Amniotic stem cell (primary cell): ENCODE results near the gene DHRS9.
"Not testable (repeated sequence)": the region's sequence is repeated elsewhere in the genome, so short reads cannot be mapped to it uniquely, and the experiment has no call there.

Experiments used
- DNase-seq: peaks from one replicate; lab custom pipeline; 2025; lab: John Stamatoyannopoulos, UW

Gene DHRS9

GRCh38 chr2:169095621-169096105 is 26.3 kb downstream of the DHRS9 start:
- DNase-seq, result peak; percentile 52

DNA sequence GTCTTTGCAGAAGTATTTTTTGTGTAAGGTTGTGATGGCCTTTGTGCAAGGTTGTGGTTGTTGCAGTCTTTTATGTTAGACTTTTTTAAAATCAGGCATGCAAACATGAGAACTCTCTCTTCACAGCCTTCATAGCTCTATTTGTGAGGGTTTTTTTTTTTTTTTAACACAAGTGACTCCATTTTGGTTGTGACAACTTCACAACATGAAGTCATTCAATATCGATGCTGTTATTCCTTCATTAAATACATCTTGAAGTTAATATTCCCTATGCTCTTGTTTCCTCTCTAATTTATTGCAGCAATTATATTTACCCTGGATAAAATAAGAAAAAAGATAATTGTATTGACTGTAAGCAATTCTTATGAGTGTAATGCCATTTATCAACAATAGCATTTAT is 35.5 kb downstream of the DHRS9 start:
- no peak for DNase-seq

DNA sequence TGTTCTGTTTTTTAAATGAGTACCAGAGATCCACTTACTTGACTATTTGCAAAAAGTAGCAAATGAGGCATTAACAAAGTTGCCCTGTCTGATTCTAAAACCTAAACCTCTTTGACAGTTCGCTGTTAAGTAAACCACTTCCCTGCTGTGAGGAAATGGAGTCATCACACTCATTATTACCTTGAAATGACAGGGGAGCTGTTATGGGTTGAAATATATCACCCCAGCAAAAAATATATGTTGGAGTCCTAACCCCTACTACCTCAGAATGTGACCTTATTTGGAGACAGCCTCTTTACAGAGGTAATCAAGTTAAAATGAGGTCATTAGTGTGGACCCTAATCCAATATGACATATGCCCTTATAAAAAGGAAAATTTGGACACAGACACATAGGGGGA is 36.1 kb downstream of the DHRS9 start:
- no peak for DNase-seq

DNA sequence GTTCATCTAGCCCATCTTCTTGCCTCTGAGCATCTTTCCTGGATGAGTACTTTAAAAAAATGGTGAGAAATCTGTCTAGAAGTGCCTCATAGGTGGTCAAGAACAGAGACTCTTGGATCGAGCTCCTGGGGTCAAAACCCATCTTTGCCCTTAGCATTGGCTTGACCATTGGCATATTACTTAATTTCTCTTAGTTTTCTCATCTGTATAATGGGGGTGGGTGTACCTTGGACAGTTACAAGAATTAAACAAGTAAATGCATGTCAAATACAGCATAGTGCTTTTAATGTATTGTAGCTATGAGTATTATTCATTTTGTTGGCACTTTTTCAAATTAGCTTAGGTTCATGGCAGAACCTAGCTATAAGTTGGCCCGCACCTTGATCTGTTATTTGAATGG is 36.8 kb downstream of the DHRS9 start:
- no peak for DNase-seq

DNA sequence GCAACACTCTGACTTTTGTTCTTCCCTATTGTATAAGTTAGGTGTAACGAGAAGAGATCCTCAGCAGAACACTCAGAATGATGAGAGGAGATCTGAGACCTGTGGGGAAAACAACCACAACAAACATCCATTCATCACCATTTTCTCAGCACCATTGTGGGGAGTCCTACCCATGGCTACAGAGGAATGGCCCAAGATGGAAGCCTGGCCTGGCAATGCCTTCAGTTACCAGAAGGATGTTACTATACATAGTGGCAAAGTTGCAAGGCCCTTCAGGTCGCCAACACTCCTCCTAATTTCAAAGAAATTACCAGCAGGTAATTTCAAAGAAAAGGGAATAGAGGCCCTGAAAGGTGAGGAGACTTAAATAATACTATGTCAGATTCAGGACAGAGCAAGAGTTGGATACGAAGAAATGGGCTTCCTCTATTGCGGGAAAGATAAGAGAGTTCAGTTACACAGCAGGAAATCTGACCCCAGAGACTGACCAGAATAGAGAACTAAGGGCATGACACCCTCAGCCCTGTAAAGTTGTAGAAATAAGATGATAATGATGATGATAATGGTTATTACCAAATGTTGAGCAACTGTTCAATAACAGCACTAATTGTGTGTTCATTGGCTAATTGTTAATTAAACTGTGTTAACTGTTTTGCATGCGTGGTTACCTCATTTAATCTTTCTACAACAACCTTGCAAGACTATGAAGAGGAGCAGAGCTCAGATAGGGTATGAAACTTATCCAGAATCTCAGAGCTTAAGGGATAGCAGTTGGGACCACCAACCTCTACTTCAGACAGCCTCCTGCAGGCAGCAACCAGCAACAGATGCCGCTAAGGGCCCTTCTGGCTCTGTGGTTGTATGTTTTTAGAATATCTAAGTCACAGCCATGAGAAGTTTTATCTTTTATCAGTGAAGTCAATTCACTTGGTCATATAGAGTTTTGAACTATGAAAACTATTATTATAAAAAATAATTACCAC is 37.5 kb downstream of the DHRS9 start:
- DNase-seq, result no peak

DNA sequence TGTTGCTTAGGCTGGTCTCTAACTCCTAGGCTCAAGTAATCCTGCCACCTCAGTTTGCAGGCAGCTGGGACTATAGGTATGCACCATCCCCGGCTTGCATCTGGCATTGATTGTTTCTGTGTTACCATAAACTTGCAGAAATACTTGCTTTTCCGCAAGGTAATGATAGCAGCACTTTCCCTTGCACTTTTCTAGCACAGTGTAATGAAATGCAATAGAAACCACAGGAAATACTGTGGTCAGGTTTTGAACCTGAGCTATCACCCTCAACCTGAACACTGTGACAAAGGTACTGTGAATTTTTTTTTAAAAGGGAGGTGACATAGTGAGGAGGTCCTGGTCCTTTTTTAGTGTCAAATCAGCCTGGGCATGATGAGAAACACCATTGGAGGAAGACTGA is 38.3 kb downstream of the DHRS9 start:
- no peak for DNase-seq

DNA sequence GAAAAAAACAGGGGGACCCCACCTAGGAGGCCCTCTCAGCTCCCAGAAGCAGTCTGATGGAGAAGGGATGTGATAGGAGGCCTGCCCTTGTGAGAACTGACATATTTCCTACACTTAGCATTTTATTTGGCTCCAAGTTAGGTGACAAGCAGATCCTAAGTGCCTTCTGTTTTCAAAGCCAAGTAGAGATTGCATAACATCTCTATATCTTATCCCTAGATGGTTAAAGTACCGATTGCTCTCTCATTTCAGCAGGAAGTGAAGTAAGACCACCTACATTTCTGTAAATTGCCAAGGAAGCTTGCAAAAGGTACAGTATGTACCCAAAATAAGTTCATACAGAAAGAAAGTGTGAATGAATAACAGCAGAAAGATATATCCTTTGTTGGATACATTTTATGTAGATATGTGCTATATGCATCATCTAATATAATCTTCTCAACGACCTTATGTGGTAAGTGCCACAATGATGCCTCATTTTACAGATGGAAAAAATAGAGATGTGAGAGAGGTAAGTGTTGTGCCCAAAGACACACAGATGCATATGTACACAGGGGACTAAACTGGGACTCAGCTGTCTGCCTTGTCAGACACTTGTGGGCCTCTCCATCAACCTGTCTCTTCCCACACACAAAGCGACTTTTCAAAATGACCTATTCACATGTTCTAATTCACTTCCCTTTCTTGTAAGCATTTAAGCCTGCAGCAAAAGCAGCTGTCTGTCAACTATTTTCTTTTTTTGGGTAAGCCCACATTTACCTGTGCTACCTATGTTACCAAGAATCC is 38.9 kb downstream of the DHRS9 start:
- DNase-seq, result no peak

DNA sequence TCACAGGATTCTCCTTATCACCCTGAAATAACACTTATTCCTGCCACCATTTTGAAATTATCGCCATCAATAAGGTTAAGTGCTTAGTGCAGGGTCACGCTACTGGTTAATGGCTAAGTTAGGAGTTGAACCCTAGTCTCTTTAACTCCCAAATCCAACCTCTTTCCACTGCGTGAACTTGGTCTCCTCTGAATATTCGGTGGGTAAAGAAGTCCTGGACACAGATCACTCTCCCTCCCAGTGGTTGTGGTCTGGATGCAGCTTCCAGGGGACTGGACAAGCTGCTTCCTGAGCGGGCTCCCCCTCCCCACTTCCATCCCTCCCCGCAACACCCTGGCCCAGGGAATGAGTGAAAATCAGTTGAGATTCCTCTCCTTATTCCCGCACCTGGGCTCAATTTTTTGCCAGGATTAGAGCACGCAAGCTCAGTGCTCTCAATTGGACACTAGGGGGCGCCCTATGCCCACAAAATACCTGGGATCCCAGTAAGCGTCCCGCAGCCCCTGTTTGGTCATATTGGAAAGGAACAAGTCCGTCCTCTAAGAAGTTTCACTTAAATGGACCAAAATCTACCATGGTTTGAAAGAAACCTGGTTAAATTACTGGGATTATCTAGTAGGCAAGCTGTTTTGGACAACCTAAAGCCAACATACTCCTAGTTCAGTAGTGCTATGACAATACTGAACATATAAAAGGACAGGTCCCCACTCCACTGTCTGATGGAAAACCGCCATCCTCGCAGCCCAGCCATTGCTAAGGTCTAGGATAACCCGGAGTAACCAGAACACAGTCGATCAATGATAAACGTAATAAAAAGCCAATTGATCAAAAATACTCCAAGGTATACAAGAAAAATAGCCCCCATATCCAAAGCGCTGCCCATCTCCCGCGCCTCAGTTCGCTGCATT is 40.4 kb downstream of the DHRS9 start:
- DNase-seq, result peak; percentile 52

- DNase-seq, result no peak
Measured at GRCh38 chr2:169110419-169110818, 41.1 kb downstream of the DHRS9 start.

DNA sequence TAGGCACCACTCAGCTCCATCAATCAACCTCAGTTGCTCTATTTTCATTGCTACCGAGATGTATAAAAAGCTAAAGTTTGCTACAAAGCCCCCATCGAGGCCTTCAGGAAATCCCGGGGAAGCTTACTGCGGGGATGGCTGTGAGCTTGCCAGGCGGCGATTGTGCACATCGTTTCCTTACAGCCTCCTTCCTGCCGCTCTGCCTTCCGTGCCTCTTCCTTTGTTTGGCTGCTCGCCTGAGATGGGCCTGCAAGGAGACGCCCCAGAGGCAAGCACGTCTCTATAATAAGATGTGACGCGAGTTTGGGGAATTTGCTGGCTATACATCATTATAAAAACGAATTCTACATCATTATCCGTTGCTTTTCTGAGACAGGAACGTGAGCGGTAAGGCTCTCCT is 41.6 kb downstream of the DHRS9 start:
- no peak for DNase-seq

GRCh38 chr2:169112841-169113240 is 43.5 kb downstream of the DHRS9 start:
- no peak for DNase-seq

DNA sequence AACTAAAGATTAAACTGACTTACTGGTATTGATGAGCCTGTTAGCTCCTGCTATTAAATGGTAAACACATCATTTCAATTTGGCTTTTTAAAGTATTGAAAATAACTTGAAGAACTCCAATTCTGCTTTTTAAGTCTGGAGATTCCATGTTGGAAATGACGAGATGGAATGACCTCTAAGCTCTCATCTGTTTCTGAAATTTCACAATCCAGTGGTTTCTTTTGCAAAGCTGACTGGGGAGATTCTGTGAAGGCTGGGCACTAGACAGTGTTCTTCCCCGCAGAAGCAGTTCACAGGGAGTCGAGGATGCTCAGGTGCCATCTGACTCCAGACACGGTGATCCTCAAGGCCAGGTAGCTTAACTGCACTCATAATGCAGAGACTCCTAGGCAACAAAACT is 44.7 kb downstream of the DHRS9 start:
- no peak for DNase-seq

GRCh38 chr2:169116327-169116726 is 47.0 kb downstream of the DHRS9 start:
- no peak for DNase-seq

DNA sequence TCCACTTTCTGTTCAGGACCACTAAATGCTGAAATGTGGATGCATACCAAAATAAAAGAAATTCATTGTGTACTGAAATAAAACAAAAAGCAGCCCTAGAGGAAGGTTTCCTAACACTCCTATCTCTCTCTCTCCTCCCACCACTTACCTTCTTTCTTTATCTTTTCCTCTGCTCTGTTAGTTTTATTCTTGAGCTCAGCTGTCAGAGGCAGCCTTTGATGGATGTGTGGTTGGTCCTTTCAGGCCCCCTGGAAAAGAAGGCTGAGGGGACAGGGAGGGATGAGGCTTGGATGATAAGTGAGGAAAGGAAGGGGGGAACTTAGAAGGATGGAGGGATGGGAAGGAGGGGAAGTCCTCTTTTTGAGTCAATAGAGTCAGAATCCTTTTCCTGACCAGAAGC is 47.6 kb downstream of the DHRS9 start:
- DNase-seq, result no peak

DNA sequence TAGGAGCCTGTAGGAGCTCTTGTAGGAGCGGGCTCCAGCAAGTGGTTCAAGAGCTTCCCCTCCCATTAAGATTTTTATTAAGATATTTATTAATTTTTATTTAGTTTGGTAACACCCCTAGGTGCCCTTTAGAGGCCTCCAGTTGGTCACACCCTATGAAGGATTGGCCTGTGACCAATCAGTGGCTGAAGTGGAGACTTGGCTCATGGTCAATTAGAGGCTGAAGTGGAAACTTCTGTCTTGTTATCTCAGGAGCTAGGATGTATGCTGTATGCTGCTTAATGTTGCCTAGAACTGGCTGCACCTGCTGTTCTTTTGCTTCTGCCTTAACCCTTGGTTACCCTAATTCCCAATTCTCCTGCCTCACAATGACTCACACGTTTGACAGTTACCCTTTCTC is 48.7 kb downstream of the DHRS9 start:
- DNase-seq, result no peak

DNA sequence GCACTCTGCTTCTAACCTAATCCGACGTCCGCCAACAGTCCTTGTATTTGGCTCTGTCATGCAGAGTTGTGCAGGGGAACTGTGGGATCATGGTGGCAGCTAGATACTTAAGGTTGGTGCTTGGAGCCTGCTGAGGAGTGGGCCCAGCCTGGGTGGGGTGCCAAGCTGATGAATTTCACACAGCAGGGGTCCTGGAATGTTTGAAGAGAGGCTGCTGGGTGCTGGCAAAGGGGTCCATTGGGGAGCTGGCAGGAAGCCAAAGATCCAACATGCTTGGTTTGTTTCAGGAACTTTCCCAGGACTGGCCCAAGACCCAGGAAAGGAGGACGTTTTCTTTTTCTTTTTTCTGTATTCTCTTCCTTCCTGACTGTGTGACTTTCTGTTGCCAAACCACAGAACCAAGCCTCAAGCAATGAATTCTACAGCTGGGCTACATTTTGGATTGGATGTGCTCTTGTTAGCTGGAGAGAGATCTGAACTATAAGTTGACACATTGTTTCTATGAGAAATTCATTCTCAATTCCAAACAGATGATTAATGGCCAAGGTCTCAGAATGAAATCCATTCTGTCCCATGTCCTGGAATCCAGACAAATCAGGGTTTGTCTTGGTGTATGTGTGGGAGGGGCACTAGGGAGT is 49.9 kb downstream of the DHRS9 start:
- DNase-seq, result no peak

GRCh38 chr2:169119851-169120250 is 50.5 kb downstream of the DHRS9 start:
- no peak for DNase-seq

DNA sequence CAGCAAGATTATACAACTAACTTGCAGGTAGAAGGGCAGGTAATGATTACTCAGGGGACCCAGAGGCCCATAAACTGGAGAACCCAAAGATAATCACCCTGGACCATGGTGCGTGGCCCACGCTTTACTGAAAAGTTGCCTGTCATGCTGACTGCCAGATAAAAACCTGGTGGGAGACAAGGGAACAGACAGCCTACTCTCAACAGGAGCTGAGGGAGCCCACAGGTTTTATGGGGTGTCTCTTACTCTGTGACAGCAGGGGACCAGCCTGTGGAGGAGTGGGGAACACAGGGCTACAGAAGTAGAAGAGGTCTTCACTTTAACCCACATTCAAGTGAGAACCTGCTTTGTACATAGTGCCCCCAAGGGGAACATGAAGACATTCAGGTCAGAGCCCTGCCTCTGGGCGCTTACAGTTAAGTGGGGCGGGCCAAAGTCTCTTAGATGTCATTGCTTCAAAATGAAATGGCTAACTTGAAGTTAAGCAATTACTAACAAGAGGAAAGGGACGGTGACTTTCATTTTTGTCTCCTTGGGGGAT is 60.4 kb downstream of the DHRS9 start:
- no peak for DNase-seq

- no peak for DNase-seq
Measured at GRCh38 chr2:169131587-169132512, 62.5 kb downstream of the DHRS9 start.

DNA sequence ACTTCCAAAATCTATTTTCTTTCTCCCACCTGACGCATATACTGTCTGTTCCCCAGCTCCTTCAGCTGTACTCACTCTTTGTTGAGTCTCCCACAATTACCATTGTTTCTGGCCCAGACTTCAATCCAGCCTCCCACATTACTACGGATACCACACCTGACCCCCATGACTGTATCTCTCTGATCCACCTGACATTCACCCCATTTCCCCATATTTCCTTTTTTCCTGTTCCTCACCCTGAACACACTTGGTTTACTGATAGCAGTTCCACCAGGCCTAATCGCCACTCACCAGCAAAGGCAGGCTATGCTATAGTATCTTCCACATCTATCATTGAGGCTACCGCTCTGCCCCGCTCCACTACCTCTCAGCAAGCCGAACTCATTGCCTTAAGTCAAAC is 64.9 kb downstream of the DHRS9 start:
- DNase-seq, result not testable (repeated sequence)
